SKM-1 treated with dmso at 0.1 percent for 144 hours (cell line): ENCODE measurements around the gene MYBPH.
A peak's percentile ranks its signal among the peaks of the same experiment; 100 is the strongest.

Source experiments
- DNase-seq: peaks from one replicate; lab custom pipeline; 2025; ENCODE audit not compliant: unreplicated experiment; lab: John Stamatoyannopoulos, UW

Gene MYBPH

GRCh38 chr1:203131548-203132200 lies 44.0 kb downstream of the MYBPH start:
- no peak for DNase-seq

GRCh38 chr1:203130358-203130985 lies 45.2 kb downstream of the MYBPH start:
- DNase-seq: no peak

GRCh38 chr1:203129501-203130231 lies 46.0 kb downstream of the MYBPH start:
- peak; percentile 12 for DNase-seq

- no peak for DNase-seq
These were observed 46.7 kb downstream of the MYBPH start for GRCh38 chr1:203128716-203129500.

- no peak for DNase-seq
These were observed 47.3 kb downstream of the MYBPH start for GRCh38 chr1:203128431-203128715.

- DNase-seq: peak; percentile 11
These were observed 47.8 kb downstream of the MYBPH start, which contains the start of gene ADORA1 for GRCh38 chr1:203127666-203128430. Gene ADORA1, plus strand, starts transcription at chr1:203127726. Its CDS starts 1,116 bp downstream, at chr1:203128842.

- DNase-seq: no peak
These were observed 48.6 kb downstream of the MYBPH start for GRCh38 chr1:203126866-203127665.

GRCh38 chr1:203126151-203126865 lies 49.3 kb downstream of the MYBPH start:
- DNase-seq: peak; percentile 64

- no peak for DNase-seq
These were observed 50.9 kb downstream of the MYBPH start for GRCh38 chr1:203124546-203125317.

- DNase-seq: no peak
These were observed 51.6 kb downstream of the MYBPH start for GRCh38 chr1:203124011-203124410.

GRCh38 chr1:203122159-203122558 lies 53.5 kb downstream of the MYBPH start:
- DNase-seq: no peak

GRCh38 chr1:203121186-203122015 lies 54.2 kb downstream of the MYBPH start:
- peak; percentile 90 for DNase-seq

- DNase-seq: no peak
These were observed 55.1 kb downstream of the MYBPH start for GRCh38 chr1:203120325-203121153.
